NB4 (cell line): ENCODE measurements around the gene SLC28A2.

Experiments used
- CTCF ChIP-seq: IDR thresholded peaks from one replicate; pipeline ENCODE4 v1.5.1; 2012; ENCODE audit warnings: low read depth, low read length
- POLR2A ChIP-seq: IDR thresholded peaks from 2 replicates; pipeline ENCODE4 v1.6.1; 2011; ENCODE audit warnings: mild to moderate bottlenecking; ENCODE audit not compliant: insufficient read length; ENCODE audit errors: extremely low read depth

GRCh38 chr15:45307230-45307924 is 55.3 kb downstream of the SLC28A2 start:
- TF ChIP-seq CTCF: no peak
- TF ChIP-seq POLR2A: no peak
